Inflammatory macrophage treated with lipopolysaccharide for 4 hours (primary cell): ENCODE measurements around the gene METTL22.

Experiments used
- DNase-seq: peaks from one replicate; pipeline ENCODE4 v3.0.0-alpha.2; 2020

The METTL22 gene, protein sequence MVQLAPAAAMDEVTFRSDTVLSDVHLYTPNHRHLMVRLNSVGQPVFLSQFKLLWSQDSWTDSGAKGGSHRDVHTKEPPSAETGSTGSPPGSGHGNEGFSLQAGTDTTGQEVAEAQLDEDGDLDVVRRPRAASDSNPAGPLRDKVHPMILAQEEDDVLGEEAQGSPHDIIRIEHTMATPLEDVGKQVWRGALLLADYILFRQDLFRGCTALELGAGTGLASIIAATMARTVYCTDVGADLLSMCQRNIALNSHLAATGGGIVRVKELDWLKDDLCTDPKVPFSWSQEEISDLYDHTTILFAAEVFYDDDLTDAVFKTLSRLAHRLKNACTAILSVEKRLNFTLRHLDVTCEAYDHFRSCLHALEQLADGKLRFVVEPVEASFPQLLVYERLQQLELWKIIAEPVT

GRCh38 chr16:8621572-8622314 is at the start of gene METTL22:
TSS of gene METTL22 (plus strand) at chr16:8621698. CDS start at chr16:8625666, 3,968 bp downstream.
- DNase-seq = peak; percentile 91

DNA sequence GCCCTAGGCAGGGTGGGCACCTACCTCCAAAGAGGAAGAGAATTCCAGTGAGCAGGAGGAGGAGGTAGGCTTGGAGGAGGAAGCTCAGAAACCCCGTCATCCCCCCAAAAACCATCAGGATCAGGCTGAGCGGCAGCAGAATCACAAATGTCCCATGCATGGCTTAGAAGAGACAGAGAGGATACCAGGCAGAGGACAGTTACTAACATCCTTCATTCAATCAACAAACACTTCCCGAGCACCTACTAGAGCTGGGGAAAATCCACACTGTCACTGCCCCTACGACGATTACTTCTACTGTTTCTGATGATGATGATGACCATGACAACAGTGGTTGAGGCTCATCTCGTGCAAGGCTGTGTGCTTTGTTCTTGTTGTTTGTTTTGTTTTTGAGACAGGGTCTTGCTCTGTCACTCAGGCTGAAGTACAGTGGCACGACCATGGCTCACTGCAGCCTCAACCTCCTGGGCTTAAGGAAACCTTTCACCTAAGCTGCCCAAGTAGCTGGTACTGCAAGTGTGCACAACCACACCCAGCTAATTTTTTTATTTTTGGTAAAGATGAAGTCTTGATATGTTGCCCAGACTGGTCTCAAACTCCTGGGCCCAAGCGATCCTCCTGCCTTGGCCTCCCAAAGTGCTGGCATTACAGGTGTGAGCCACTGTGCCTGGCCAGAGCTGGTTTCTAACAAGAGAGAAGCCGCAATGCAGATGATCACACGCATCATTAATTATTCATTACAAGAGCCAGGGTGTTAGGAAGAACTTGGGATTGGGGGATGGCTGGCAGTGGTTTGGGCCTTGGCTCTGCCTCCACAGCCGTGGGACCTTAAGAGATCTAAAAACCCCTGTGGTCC is 49.2 kb upstream of the METTL22 start:
- DNase-seq = no peak

DNA sequence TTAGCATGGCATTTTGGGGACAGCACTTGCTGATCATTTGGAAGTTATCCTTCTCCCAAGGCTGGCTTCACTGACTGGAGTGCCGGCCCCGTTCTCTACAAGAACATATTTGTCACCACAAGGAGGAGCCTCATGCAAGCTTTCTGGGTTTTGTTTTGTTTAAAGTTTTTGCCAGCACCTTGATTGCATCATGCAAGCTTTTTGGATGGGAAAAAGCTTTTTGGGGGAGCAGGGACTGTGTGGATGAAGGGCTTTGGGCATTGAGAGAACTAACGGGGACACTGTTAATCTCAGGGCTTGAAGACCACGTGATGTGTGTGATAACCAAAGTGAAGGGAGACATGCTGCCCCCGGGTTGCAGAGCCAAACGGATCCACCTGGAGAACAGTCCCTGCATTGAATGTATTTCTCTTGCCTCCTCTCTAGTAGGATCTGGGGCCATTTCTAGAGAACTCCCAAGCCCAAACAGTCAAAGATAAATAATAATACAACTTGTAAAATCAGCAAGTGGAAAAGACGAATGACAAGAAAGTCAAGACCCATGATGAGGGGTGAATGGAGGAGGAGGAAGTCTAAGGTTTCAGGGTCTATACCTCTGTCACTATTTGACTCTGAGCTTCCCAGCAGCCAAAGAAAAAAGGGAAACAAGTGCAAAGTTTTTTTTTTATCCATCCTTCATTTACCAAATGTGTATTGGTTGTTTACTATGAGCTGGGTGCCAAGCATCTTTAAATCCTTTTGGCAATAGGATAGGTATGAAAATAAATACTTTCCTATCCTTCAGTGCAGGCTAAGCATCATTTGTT is 48.4 kb upstream of the METTL22 start:
- peak; percentile 47 for DNase-seq

DNA sequence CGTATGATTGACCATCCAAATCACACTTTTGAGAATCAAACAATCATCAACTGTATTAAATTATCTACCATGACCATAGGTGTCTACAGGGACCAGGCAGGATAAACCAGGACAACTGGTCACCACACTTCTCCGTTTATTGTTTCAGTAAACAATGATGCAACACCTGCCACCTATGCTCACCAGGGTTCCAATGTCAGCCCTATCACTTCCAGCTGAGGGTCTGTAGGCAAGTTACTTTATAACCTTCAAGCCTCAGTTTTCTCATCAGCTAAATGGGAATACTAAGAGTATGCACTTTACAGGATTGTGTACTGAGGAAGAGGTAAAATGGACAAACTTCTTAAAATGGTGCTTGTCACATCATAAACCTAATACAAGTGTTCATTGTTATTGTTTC is 46.1 kb upstream of the METTL22 start:
- no peak for DNase-seq

DNA sequence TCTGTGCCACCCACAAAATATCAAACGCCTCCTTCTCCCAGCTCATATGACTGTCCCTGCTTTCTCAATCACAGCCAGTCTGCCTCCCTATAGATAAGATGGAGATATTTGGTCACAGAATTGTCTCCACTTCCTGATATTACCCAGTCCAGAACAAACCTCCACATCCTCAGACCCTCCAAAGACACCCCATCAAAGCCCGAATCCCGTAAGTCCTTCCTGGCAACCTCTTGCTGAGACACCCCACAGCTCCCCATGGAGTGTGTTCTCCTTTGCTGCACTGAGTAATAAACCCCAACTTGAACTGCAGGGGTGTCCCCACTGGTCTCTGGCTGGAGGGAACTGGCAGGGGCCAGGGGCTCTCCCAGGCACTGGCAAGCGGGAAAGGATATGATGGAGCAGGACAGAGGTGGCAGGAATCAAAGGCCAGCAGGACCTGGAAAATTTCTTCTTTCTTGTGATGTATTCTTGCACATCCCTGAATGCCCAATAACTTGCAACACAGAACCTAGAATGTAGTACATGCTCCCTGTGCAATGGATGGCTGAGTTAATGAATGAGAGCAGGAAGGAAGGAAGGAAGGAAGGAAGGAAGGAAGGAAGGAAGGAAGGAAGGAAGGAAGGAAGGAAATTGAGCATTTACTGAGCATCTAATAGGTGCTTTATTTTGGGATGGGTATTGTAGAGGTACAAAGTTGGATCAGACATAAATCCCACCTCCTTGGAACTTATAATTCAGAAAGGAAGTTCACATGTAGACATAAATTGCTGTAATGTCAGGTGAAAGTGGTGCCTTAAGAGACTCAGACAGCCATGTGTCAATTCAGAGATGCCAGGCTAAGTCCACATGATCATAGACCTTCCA is 45.1 kb upstream of the METTL22 start:
- no peak for DNase-seq

DNA sequence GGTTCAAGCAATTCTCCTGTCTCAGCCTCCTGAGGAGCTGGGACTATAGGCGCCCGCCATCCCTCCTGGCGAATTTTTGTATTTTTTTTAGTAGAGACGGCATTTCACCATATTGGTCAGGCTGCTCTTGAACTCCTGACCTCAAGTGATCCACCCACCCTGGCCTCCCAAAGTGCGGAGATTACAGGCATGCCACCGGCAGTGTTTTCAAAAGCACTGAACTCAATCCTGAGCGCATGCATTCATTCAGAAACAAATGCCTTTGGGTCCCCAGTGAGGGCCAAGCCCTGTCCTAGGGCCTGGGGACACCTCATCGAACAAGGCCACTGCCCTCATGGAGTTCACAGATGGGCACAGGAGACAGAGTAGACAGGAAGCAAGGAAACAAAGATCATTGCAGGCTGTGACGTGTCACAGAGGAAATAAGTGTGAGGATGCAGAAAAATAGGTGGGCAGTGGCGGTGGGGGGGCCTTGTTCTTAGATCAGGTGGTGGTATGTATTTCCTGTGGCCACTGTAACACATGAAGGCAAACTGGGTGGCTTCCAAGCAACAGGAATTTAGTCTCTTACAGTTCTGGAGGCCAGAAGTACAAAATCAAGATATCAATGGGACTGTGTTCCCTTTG is 43.7 kb upstream of the METTL22 start:
- no peak for DNase-seq

- DNase-seq = no peak
These were observed 41.9 kb upstream of the METTL22 start for GRCh38 chr16:8579559-8579958.

DNA sequence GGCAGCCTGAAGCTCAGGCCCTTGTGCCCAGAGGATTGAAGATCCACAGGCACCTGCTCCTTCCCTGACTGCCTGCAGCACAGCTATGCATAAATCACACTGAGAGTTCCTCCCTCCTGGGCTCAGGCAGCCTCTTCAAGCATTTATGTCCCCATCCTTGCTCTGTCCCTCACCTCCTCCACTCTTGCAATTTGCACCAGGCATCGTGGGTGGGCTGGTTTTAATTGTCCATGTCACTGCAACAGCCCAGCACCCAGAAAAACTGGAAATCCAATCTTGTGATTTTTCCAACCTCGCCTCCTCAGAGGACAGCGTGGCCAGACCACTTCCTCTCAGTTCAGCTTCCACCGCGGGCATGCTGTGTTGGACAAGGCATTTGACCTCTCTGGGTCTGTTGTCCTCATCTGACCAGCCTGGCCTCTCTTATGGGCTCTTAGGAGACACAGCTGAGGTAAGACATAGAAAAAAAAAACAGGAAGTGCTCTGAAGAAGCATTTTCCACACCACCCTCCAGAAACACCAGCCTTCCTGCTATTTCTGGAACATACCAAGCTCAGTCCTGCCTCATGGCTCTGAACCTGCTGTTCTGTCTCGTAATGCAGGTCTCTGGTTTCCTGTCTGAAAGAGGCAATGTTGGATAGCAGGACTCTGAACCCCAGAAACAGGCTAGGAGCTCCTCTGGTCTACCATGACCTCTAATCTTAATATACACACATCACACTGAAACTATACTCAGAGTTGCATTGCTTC is 39.5 kb upstream of the METTL22 start:
- DNase-seq = peak; percentile 89

- peak; percentile 45 for DNase-seq
These were observed 38.3 kb upstream of the METTL22 start for GRCh38 chr16:8583199-8583598.

DNA sequence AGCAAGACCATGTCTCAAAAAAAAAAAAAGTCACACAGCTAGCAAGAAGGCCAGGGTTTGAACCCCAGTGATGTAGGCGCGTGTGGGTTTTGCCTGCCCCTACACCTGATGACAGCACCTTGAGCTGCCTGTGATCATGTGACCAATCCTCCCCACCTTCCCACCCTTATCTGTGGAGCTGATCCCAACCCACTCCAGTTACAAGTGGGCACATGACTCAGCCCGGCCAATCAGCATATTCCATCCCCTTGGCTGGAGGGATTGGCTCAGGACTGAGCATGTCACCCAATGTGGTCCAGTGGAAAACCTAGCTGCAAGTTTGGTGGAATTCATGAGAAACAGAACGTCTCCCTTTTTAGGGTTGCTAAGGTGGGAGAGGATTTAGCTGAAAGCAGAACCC is 37.8 kb upstream of the METTL22 start:
- DNase-seq = peak; percentile 53

DNA sequence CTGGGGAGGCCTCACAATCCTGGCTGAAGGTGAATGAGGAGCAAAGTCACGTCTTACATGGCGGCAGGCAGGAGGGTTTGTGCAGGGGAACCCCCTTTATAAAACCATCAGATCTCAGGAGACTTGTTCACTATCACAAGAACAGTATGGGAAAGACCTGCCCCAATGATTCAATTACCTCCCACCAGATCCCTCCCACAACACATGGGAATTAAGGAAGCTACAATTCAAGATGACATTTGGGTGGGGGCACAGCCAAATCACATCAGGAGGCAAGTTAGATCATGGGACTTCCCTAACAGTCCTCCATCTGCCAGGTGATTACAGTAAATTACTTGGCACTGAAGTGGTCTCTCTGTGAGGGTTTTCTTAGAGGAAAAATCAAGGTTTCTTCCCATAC is 36.5 kb upstream of the METTL22 start:
- peak; percentile 64 for DNase-seq

- peak; percentile 64 for DNase-seq
These were observed 35.6 kb upstream of the METTL22 start for GRCh38 chr16:8585857-8586256.

GRCh38 chr16:8587065-8587464 is 34.4 kb upstream of the METTL22 start:
- DNase-seq = no peak

- DNase-seq = no peak
These were observed 32.8 kb upstream of the METTL22 start for GRCh38 chr16:8588682-8589056.

GRCh38 chr16:8589057-8589899 is 32.2 kb upstream of the METTL22 start:
- no peak for DNase-seq

DNA sequence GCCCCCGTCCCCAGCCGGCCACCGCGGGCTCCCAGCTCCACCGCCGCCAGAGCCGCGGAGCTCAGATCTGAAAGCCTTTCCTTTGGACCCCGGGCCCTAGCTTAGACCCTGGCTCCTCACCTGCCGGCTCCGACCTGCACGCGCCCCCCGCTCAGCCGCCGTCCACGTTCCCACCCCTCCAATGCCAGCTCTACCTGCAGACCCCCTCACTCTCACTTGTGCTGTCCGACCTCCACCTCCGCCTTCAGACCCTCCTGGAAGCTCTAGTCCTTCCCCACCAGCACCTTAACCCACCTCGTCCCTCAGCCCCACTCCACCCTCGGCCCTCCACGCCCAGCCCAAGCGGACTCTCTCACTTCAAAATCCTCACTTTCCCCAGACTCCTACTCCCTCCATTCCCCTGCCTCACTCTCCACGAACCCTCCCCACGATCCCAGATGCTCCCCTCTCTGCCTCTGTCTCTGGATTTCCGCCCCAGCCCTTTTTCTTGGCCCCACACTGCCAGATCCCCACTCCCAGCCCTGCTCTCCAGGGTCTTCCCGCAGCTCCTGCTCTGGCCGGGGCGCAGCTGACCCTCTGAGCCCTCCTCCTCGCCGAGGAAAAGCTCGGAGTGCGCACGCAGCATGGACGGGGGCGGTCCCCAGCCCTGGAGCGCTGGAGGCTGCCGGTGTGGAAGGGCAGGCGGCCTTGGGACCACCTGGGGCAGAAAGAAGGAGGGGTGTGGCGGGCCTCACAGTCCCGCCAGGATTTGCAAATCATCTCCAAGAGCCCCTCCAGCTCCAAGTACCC is 31.4 kb upstream of the METTL22 start, which contains the start of gene TMEM114:
Gene TMEM114, minus strand, starts transcription at position 612 of the 789 bp plus-strand sequence. CDS start 673 bp downstream, outside the sequence.
- no peak for DNase-seq

- DNase-seq = no peak
These were observed 30.7 kb upstream of the METTL22 start for GRCh38 chr16:8590811-8591210.

DNA sequence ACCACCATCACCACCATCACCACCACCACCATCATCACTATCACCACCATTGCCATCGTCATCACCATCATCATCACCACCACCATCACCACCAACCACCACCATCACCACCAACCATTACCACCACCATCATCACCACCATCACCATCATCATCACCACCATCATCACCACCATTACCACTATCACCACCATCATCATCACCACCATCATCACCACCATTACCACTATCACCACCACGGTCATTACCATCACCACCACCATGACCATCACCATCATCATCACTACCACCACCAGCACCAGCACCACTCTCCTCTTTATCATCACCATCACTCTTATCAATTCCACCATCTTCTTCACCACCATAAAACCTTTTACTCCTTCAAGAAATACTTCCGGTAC is 30.0 kb upstream of the METTL22 start:
- no peak for DNase-seq
